KOPT-K1 (cell line): ENCODE results near the gene BEND5.

ENCODE experiments used
- H3K27ac ChIP-seq: fragments of 200-600 bp; sonication (generic); 2 replicates; pipeline ENCODE4 v1.5.1; 2016; ENCODE audit warnings: antibody characterized with exemption, mild to moderate bottlenecking, low read depth, low read length; ENCODE audit not compliant: poor library complexity, severe bottlenecking
- H3K36me3 ChIP-seq: fragments of 200-600 bp; sonication (generic); 2 replicates; pipeline ENCODE4 v1.5.1; 2017; ENCODE audit warnings: antibody characterized with exemption, mild to moderate bottlenecking, low read length, moderate library complexity; ENCODE audit not compliant: insufficient read depth
- H3K9me3 ChIP-seq: fragments of 200-600 bp; sonication (generic); 2 replicates; pipeline ENCODE4 v1.5.1; 2017; ENCODE audit warnings: antibody characterized with exemption, low read length, mild to moderate bottlenecking; ENCODE audit not compliant: insufficient read depth, poor library complexity, severe bottlenecking

BEND5 gene

DNA sequence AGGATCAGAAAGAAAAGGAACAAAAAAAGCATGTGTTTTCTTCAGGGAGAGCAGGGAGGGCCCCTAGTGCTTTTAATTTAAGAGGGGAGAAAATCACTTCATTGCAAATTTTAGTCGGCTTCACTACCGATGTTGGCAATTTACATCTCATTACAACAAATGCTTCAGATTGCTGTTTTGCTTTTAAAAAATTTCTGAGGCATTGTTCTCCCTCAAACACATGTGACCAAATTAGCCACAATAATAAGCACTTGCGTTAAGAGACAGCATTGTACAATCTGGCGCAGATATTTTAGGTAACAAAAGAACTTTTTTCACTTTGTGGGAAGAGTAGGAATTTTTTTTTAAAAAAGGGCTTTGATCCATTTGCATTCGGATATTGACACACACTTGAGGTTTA, 29.8 kb downstream of the BEND5 start:
- Histone ChIP-seq H3K27ac (no peak overlapping the region), H3K36me3 (peaks cover 92% of the 10 kb centered on the region), H3K9me3 (no peaks in the 10 kb centered on the region)

DNA sequence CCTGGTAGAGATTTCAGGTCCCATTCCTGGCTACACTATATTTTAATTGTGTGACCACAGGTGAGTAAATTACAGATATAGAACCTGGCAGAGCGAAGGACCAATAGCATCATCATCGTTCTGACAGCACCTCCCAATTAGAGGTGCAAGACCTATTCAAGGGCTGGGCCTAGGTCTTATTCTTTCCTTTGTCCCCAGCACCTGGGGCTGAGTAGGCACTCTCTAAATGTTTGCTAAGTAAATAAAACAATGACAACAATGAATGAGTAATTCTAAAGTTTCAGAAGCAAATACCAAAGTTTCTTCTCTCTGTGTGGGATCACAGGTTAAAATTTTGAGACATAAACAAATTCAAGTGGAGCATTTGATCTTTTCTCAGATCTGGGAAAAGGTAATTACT, 32.7 kb downstream of the BEND5 start:
- H3K9me3 ChIP-seq: no peaks in the 10 kb centered on the region
- H3K36me3 ChIP-seq: peaks cover 89% of the 10 kb centered on the region
- no peak overlapping the region for H3K27ac ChIP-seq

DNA sequence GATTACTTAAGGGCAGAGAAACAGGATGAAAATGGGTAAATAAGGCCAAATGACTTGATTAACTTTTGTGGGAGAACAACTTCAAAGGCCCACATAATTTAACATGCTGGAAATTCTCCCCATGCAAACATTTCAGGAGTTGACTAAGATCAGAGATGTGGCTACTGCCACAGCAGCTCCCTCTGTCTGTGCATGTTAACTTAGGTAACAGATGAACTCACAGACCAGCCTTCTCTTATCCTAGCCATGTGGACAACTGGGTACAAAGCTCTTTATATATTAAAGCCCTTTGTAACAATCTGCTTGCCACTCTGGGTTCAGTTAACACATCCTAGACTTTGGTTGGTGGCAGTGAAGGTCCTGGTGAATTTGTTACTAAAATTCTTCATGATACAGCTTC, 33.2 kb downstream of the BEND5 start:
- Histone ChIP-seq H3K36me3 (peaks cover 89% of the 10 kb centered on the region), H3K9me3 (no peaks in the 10 kb centered on the region), H3K27ac (no peak overlapping the region)

DNA sequence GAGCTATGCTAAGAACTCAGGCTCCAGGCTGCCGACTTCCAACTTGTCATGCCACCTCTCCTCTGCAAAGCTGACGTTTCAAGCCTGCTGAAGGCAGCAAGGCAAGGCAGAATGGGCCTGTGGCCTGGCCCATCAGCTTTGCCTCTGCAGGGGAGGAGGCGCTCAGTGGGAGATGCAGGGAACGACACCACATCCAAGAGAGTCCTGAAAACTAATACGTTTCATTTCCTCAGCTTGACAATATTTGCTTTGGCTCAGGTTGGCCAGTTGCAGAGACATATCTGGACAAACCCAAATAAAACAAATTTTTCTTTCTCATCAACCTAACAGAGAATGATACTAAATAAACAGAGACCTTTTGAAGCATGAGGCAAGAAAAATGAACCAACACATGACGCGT, 35.3 kb downstream of the BEND5 start:
- H3K9me3 ChIP-seq: no peaks in the 10 kb centered on the region
- no peak overlapping the region for H3K27ac ChIP-seq
- H3K36me3 ChIP-seq: peaks cover 93% of the 10 kb centered on the region

DNA sequence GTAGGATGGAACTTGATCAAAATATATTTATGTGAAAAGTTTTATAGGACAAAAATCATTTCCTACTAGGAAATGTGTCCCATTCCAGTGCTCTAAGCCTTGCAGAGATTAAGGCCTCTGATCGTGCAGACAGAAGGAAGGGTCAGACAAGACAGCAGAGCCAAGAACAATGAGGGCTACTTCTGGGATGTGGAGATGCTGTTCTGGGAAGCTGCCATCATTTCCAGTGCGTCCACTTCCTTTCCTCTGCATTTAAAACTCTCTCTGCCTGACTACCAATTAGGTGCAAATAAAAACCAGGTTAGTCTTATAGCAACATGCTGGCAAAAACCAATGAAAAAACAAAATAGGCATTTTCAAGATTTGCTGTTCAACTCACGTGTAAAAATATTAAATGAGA, 36.1 kb downstream of the BEND5 start:
- H3K9me3 ChIP-seq: no peaks in the 10 kb centered on the region
- H3K36me3 ChIP-seq: peaks cover 94% of the 10 kb centered on the region
- no peak overlapping the region for H3K27ac ChIP-seq

DNA sequence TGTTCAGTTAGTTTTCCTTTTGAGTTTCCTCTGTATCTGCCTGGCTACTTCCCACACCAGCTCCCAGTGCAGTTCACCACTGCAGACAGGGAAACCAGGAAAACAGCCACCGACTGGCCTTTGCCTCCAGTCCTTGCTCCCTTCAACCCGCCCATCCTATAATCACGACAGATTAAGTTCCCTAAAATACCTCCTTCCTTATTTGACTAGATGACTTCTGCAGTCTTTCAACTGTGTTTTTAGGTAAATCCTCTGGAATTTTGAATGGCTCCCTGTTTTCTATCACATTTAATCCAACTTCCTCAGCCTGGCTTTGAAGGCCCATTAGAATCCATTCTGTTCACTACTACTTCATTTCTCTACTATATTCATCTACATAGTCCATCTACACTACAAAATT, 37.6 kb downstream of the BEND5 start:
- H3K27ac ChIP-seq: no peak overlapping the region
- no peaks in the 10 kb centered on the region for H3K9me3 ChIP-seq
- H3K36me3 ChIP-seq: peaks cover 94% of the 10 kb centered on the region

DNA sequence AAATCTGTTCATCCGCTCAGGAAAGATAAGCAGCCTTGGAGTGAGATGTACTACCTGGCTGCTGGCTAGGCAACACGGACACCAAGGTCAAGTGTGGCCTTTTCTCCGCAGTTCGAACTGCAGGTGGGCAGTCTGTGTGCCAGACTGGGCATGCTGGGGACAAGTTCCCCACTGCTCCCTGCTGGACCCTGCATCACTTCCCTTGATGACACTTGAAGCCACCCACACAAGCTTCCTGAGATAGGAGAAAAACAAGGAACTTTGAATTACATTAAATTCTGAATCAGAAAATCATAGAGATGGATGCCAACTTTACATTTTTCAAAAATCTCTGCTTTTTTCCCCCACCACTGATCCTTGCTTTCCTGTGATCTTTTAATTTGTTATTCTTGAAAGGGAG, 38.3 kb downstream of the BEND5 start:
- Histone ChIP-seq H3K9me3 (no peaks in the 10 kb centered on the region), H3K27ac (no peak overlapping the region), H3K36me3 (peaks cover 94% of the 10 kb centered on the region)

DNA sequence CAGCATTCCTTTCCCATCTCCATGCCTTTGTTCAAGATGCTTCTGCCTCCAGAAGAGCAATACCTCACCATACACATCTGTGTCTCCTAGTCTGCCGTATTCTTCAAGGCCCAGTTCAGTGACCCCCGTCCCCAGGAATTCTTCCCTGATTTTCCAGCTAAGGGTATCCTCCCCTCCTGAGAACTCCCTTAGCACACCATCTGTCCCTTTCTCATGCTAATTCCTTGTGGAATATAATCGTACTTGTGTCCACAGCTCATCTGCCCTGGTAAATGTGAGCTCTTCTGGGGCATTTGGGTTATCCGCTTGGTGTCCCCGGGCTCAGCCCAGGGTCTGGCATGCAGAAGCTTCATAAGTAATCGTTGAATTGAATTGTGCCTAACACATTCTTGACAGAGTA, 40.9 kb downstream of the BEND5 start:
- Histone ChIP-seq H3K27ac (no peak overlapping the region), H3K36me3 (peaks cover 94% of the 10 kb centered on the region), H3K9me3 (no peaks in the 10 kb centered on the region)

DNA sequence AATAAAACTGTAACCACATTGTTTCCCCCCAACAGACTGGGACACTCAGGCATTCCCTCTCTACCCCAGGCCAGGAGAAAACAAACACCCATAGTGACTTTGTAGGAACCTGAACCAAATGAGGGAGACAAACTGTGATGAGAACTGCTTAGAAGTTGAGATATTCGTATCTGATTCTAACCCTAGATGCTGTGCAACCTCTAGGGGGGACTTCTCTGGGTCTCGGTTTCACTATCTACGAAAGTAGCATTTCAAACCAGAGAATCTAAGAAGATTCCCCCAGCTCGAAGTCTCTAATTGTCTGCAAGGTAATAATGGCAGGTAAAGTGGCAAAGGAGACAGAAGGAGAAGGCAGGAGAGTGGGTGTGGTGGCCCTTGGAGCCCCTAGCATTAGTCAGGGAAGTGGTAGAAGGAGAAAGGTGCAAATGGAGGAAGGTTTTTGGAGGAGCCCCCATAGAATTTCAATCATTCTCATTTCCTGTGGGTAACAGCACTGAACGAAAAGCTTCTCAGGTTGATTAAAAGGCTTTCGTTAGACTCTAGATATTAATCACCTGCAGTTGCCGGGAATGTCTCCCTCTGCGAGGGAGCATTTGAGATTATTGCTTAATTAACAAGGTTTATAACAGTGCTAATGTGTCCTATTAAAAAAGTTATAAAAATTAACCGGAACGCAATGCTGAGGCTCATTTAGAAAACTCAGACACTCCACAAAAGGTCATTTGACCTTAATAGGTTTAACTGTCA, 46.4 kb downstream of the BEND5 start:
- H3K27ac ChIP-seq: no peak overlapping the region
- no peaks in the 10 kb centered on the region for H3K9me3 ChIP-seq
- peaks cover 80% of the 10 kb centered on the region for H3K36me3 ChIP-seq

DNA sequence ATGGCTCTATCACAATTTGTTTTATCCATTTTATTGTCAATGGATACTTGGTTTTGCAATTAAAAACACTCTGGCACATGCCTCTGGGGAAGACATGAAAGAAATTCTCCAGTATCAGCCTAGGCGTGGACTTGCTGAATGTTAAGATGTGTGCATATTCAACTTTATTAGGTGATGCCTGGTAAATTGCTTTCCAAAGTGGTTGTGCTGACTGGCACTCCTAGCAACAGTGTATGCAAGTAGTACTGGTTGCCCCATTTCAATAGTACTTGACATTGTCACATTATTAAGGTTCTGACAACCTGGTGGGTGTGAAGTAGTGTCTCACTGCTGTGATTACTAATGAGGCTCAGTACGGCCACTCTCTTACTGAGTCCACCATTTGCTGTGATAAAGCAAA, 48.1 kb downstream of the BEND5 start:
- Histone ChIP-seq H3K36me3 (peaks cover 62% of the 10 kb centered on the region), H3K9me3 (no peaks in the 10 kb centered on the region), H3K27ac (no peak overlapping the region)

DNA sequence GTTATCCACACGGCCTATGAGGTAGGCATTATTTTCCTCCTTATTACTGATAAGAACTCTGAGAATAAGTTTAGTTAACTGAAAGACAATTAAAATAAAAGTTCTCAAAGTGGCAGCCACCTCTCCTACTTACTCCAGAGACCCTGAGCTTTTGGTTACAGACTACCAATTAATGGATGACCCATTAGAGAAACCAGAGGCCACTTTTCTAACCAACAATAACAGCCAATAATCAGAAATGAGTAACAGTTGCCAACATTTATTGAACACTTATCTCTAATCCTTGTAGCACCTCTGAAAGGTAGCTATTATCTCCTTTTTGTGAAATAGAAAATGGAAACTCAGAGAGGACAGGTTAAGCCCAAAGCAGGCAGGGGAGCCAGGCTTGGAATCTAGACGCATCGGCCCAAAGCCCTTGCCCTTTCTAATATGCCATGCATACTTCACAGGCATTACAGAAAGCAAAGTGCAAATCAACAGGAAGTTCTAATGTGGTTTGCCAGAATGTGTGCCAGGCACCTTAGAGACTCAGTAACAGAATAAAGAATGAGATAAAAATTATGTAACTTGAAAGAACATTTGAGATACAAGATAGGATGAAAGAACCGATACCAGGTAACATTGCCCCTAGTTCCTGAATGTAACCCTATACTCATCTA, 50.0 kb downstream of the BEND5 start:
- no peak overlapping the region for H3K27ac ChIP-seq
- H3K9me3 ChIP-seq: no peaks in the 10 kb centered on the region
- peaks cover 43% of the 10 kb centered on the region for H3K36me3 ChIP-seq

DNA sequence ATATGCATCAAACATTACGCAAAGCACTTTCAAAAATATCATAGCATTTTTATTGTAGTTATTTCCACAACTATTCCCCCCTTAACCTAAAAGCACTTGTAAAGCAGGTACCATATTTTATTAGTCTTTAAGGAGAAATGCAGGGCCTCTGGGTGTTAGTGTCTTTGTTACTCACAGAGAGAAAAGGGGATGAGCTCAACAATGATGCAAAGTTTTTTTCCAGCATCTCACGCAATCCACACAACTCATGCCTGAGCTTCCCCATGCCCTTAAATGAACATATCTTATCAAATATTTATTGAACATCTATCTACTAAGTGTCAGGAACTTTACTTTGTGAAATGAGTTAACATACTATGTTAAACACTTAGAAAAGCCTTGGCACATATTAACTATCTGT, 50.6 kb downstream of the BEND5 start:
- Histone ChIP-seq H3K9me3 (no peaks in the 10 kb centered on the region), H3K36me3 (peaks cover 38% of the 10 kb centered on the region), H3K27ac (no peak overlapping the region)

DNA sequence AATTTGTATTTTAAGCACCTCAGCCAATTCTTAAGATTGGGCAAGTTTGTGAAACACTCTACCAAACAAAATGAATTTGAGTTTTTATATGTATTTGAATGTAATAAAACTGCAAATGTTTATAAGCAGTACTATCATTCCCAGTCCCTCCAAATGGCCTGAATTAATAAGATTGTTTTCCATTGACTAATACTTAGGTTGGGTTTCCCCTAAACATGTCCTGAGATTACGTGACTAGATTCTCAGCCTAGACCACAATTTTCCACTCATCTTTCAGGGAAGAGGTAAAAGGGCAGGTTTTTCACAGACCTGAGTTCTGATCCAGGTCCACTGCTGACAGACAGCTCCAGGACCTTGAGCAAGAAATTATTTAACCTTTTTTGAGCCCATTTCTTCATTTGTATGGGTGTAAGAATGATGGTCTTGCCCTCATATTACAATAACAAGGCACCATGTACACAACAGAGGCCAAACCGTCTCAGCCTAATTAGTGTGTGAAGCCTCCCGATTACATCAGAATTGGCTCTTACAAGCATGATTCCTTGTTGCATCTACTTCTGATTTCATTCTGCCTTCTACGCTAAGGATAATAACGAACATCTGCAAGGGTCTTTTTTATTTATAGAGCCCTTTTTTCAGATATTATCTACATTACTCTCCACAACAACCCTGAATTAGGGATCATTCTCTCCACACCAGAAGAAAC, 51.2 kb downstream of the BEND5 start:
- H3K27ac ChIP-seq: no peak overlapping the region
- no peaks in the 10 kb centered on the region for H3K9me3 ChIP-seq
- peaks cover 31% of the 10 kb centered on the region for H3K36me3 ChIP-seq

DNA sequence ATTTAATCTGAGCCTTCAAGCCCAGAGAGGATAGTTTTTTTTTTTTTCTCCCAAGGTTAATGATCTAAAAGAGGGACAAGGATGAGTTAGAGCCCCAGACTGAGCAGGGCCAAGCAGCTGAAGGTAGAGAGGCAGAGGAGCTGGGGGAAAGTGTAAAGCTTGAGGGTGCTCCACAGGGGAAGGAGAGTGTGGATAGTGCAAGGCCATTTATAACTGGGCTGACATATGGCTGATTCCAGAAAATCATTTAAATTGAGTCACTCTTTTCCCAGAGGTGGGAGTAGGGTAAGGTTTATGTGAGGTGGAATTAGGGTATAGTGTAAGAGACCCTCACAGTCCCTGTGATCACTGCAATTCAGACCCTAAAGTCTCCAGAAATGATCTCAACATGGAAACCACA, 55.8 kb downstream of the BEND5 start:
- Histone ChIP-seq H3K36me3 (no peaks in the 10 kb centered on the region), H3K27ac (no peak overlapping the region), H3K9me3 (no peaks in the 10 kb centered on the region)

DNA sequence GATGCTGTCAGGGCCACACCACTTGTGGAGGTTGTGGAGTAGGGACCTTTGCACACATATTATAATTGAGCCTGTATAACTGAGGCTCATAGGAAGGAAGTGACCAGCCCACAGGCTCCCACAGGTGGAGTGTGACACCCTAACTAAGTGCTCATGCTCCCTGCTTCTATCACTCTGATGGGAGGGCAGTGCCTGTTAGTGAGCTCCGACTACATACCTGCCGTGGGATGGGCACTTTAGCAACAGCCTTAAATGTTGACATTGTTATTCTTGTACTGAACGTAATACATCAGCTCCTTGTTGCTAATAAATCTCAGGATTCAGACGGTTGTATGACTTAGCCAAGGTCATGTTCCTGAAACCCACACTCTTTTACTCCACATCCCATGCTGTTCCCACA, 58.0 kb downstream of the BEND5 start:
- Histone ChIP-seq H3K9me3 (no peaks in the 10 kb centered on the region), H3K36me3 (no peaks in the 10 kb centered on the region), H3K27ac (no peak overlapping the region)
